Small intestine (tissue), 7 donors: Measurements from ENCODE around the gene ATPAF2. TPM values are rescaled to one million over a fixed set of nuclear protein-coding genes. Genes with fewer than 3 reads are reported as not detected.

ENCODE experiments used
- DNase-seq, 2 donors: peaks; one replicate each; pipeline versions ENCODE4 v3.0.0 to v3.0.0-alpha.2; 2013
- FAIRE-seq: peaks from 2 replicates; lab custom pipeline; 2012; peaks lifted over from hg19 to GRCh38; lab: Jason Lieb, UNC
- H3K27ac ChIP-seq, 3 donors: one replicate each; pipeline ENCODE4 v1.5.1; 2013; ENCODE audit warnings: low read length in 2 of 3, mild to moderate bottlenecking in 2 of 3, control low read depth in 1 of 3, inconsistent platforms in 1 of 3, low read depth in 1 of 3, moderate library complexity in 1 of 3
- H3K27me3 ChIP-seq, 3 donors: one replicate each; pipeline ENCODE4 v1.6.1; 2013; ENCODE audit warnings: low read length in 3 of 3, inconsistent platforms in 1 of 3; ENCODE audit not compliant: control insufficient read depth in 3 of 3, insufficient read depth in 3 of 3
- H3K36me3 ChIP-seq, 3 donors: one replicate each; pipeline ENCODE4 v1.6.1; 2013; ENCODE audit warnings: low read length in 3 of 3, inconsistent platforms in 1 of 3, low read depth in 1 of 3, mild to moderate bottlenecking in 1 of 3, moderate library complexity in 1 of 3; ENCODE audit not compliant: control insufficient read depth in 3 of 3, insufficient read depth in 2 of 3
- H3K4me1 ChIP-seq, 3 donors: one replicate each; pipeline ENCODE4 v1.6.1; 2013; ENCODE audit warnings: low read length in 2 of 3, inconsistent platforms in 1 of 3, low read depth in 1 of 3, mild to moderate bottlenecking in 1 of 3, moderate library complexity in 1 of 3; ENCODE audit not compliant: control insufficient read depth in 3 of 3, insufficient read depth in 2 of 3
- H3K4me3 ChIP-seq, 3 donors: one replicate each; pipeline ENCODE4 v1.5.1; 2013; ENCODE audit warnings: low read length in 3 of 3, control low read depth in 1 of 3, inconsistent platforms in 1 of 3, low read depth in 1 of 3, mild to moderate bottlenecking in 1 of 3, moderate library complexity in 1 of 3
- H3K9me3 ChIP-seq, 2 donors: one replicate each; pipeline ENCODE4 v1.6.1; 2013; ENCODE audit warnings: low read depth in 1 of 2, low read length in 1 of 2; ENCODE audit not compliant: control insufficient read depth in 2 of 2, insufficient read depth in 1 of 2
- WGBS, 3 donors: extraction: QIAGEN DNeasy Blood & Tissue Kit; methylation state at CpG; one replicate each; pipeline ENCODE4 v1.1.7; 2013; 5-methylcytosine and 5-hydroxymethylcytosine counted together
- polyA plus RNA-seq, 4 donors: library from polyadenylated mRNA; stranded (reverse) in 3 of 4; unstranded in 1 of 4; fragments of 200-250 nt in 3 of 4; fragments of 120-200 nt in 1 of 4; gene quantifications; one replicate each; pipeline versions ENCODE4 v1.2.1 to v1.2.3, GENCODE V29; 2013
- donor health status: healthy with polysubstance abuse.
- donor health status: control.
- donor health status: control.
- donor health status: Bipolar disorder and iron deficiency.
- donor health status: healthy.

The ATPAF2 gene
- polyA plus RNA-seq, 4 donors = 20.5 to 26.4 (median 22.0) TPM

- FAIRE-seq (no peak), DNase-seq (no peak)
- 87 to 94% (median 88%) methylated on average over 3 of the region's 3 CpGs for WGBS, 3 donors
- Histone ChIP-seq H3K36me3 (peaks cover 0 to 36% (median 2%) of the 10 kb centered on the region in 3 donors), H3K4me1 (peaks cover 0 to 4% (median 2%) of the 10 kb centered on the region in 3 donors), H3K27me3 (no peaks in the 10 kb centered on the region), H3K4me3 (no peak overlapping the region), H3K27ac (no peak overlapping the region), H3K9me3 (no peaks in the 10 kb centered on the region)
Measured at GRCh38 chr17:18045691-18046350, 6.9 kb upstream of the ATPAF2 start.

GRCh38 chr17:18044609-18045008, 5.6 kb upstream of the ATPAF2 start:
- Histone ChIP-seq H3K9me3 (no peaks in the 10 kb centered on the region), H3K27ac (no peak overlapping the region), H3K27me3 (no peaks in the 10 kb centered on the region), H3K4me3 (no peak overlapping the region), H3K4me1 (peaks cover 4 to 12% (median 8%) of the 10 kb centered on the region in 3 donors), H3K36me3 (peaks cover 0 to 33% (median 2%) of the 10 kb centered on the region in 3 donors)
- FAIRE-seq (no peak), DNase-seq (no peak)
- 93 to 99% (median 95%) methylated on average over 3 of the region's 3 CpGs for WGBS, 3 donors

- H3K36me3 ChIP-seq = peaks cover 0 to 29% (median 2%) of the 10 kb centered on the region in 3 donors
- FAIRE-seq = no peak
- 27 to 63% (median 50%) methylated on average over 1 of the region's 1 CpG for WGBS, 3 donors
- H3K27me3 ChIP-seq = no peaks in the 10 kb centered on the region
- H3K4me3 ChIP-seq = no peak overlapping the region
- peak; percentile 20 to 43 for DNase-seq
- no peak overlapping the region for H3K27ac ChIP-seq
- no peaks in the 10 kb centered on the region for H3K9me3 ChIP-seq
- peaks cover 4 to 12% (median 8%) of the 10 kb centered on the region in 3 donors for H3K4me1 ChIP-seq
Measured at GRCh38 chr17:18043491-18043890, 4.5 kb upstream of the ATPAF2 start.

DNA sequence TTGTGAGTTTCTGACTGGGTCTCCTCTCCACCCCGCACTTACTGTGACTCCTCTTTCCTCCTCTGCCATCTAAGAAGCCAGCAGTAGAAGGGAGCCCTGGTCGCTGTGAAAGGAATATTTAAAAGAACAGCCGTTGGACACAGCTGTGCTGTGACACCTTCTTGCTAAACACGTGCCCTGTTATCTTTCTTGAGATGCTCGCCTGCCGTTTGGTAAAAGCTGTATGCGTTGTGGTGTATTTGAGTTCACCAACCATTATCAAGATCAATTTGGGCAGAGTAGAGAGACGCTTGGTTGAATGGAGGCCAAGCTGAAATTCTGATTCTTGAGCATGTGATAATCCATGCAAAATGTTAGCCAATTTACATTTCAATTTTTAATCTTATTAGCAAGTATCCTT, 4.0 kb upstream of the ATPAF2 start:
- no peak for FAIRE-seq
- WGBS, 3 donors = 71 to 80% (median 75%) methylated on average over 8 of the region's 8 CpGs

GRCh38 chr17:18041776-18042175, 2.8 kb upstream of the ATPAF2 start:
- no peak overlapping the region for H3K27ac ChIP-seq
- no peaks in the 10 kb centered on the region for H3K9me3 ChIP-seq
- peaks cover 0 to 20% (median 0%) of the 10 kb centered on the region in 3 donors for H3K36me3 ChIP-seq
- 18 to 62% (median 33%) methylated on average over 1 of the region's 1 CpG for WGBS, 3 donors
- peaks cover 4 to 16% (median 16%) of the 10 kb centered on the region in 3 donors for H3K4me1 ChIP-seq
- DNase-seq (no peak), FAIRE-seq (no peak)
- no peaks in the 10 kb centered on the region for H3K27me3 ChIP-seq
- H3K4me3 ChIP-seq = no peak overlapping the region

More for the DNA sequence above, 4.0 kb upstream of the ATPAF2 start:
- H3K36me3 ChIP-seq = peaks cover 0 to 25% (median 2%) of the 10 kb centered on the region in 3 donors
- H3K27me3 ChIP-seq = no peaks in the 10 kb centered on the region
- H3K4me3 ChIP-seq = no peak overlapping the region
- no peak overlapping the region for H3K27ac ChIP-seq
- no peak for DNase-seq
- H3K4me1 ChIP-seq = peaks cover 4 to 16% (median 12%) of the 10 kb centered on the region in 3 donors
- no peaks in the 10 kb centered on the region for H3K9me3 ChIP-seq

GRCh38 chr17:18040261-18040858, 1.4 kb upstream of the ATPAF2 start:
- Histone ChIP-seq H3K27me3 (no peaks in the 10 kb centered on the region), H3K36me3 (peaks cover 0 to 7% (median 0%) of the 10 kb centered on the region in 3 donors), H3K9me3 (no peaks in the 10 kb centered on the region), H3K4me3 (peak overlapping the region; percentile 84 to 95 (median 85)), H3K4me1 (peaks cover 4 to 16% (median 16%) of the 10 kb centered on the region in 3 donors), H3K27ac (no peak overlapping the region)
- FAIRE-seq (no peak), DNase-seq (peak; percentile 9 to 16)
- 12 to 28% (median 22%) methylated on average over 6 of the region's 6 CpGs for WGBS, 3 donors

DNA sequence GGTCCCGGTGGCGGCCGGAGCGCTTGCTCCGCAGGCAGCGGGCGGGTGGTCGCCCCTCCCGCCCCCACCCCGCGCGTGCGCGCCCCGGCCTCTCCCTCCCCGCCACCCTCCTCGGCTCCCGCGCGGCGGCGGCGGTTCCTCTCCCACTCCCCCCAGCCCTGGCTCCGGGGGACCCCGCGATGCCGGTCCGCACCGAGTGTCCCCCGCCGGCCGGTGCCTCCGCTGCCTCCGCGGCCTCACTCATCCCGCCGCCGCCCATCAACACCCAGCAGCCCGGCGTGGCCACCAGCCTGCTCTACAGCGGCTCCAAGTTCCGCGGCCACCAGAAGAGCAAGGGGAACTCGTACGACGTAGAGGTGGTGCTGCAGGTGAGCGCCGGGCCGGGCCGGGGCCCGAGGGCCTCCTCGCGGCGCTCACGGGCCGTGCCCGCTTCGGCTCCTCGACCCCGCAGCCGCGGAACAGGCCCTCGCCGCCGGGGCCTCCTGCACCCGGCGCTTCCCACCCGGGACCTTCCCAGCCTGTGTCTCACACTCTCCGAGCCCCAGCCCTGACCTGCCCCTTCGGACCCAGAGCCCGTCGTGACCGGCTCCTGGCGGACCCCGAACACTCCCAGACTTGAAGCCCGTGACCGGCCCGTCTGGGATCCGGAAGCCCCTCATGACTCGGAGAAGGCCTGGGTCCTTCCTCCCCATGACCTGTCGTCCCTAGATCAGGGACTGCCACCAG, 730 bp upstream of the ATPAF2 start:
- Histone ChIP-seq H3K36me3 (peaks cover 0 to 2% (median 0%) of the 10 kb centered on the region in 3 donors), H3K4me3 (peak overlapping the region; percentile 84 to 95 (median 85)), H3K27ac (peak overlapping the region in 2 of 3 donors; percentile 22 to 29), H3K4me1 (peaks cover 4 to 16% (median 16%) of the 10 kb centered on the region in 3 donors), H3K27me3 (no peaks in the 10 kb centered on the region), H3K9me3 (no peaks in the 10 kb centered on the region)
- 1% methylated on average over 34 to 81 of the region's 81 CpGs for WGBS, 3 donors
- DNase-seq (peak; percentile 32 to 74), FAIRE-seq (no peak)

DNA sequence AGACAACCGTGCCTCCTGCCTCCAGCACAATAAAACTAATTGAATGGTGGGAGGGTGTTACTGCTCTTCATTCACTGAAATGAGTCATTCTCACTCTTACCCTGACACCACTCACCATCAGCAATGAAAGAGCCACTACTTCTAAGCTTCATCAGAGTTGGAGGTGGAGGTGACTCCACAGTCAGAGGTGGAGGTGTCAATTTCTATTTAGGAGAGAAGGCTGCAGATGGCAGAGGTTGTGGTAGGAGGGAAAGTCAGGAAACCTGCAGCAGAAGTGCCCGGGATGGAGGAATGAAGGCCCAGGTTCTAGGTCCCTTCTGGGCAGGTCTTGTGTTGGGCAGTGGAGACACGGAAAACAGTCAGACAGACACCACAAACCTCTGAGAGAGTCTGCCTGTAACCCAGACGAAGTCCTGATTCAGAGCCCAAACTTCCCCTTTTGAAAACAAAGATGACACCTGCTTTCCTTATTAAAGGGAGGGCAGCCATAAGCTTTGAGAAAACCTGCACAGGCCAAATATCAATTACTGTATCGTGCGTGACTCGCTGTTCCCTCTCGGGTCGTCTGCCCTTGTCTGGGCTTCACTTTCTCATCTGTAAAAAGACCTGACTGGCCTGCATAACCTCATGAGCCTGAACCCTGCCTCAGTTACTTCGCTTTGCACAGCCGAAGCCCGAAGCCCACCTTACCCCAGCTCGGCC, 668 bp downstream of the ATPAF2 start:
- Histone ChIP-seq H3K9me3 (no peaks in the 10 kb centered on the region), H3K4me1 (peaks cover 4 to 16% (median 16%) of the 10 kb centered on the region in 3 donors), H3K4me3 (peak overlapping the region; percentile 75 to 84 (median 80)), H3K27ac (peak overlapping the region in 2 of 3 donors; percentile 53 to 71), H3K36me3 (no peaks in the 10 kb centered on the region), H3K27me3 (no peaks in the 10 kb centered on the region)
- no peak for FAIRE-seq
- no peak for DNase-seq
- WGBS, 3 donors = 1 to 4% (median 1%) methylated on average over 13 of the region's 13 CpGs
